H1 (cell line): ENCODE results near the gene MOB3C. TPM values are rescaled to one million over a fixed set of nuclear protein-coding genes. Genes with fewer than 3 reads are reported as not detected.

ENCODE experiments used
- CTCF ChIA-PET: fragments of 300-600 bp; sonication (Branson Sonifier 250); formaldehyde crosslinking; loops from one replicate; lab custom pipeline; 2021; ENCODE audit not compliant: partially characterized antibody; lab: Charles Lee
- POLR2A ChIA-PET: fragments of 300-600 bp; sonication (Branson Sonifier 250); formaldehyde crosslinking; loops from one replicate; lab custom pipeline; 2021; ENCODE audit warnings: inconsistent platforms; ENCODE audit not compliant: partially characterized antibody; lab: Charles Lee
- DNase-seq, 2 experiments: peaks; one replicate each; pipeline versions ENCODE4 v3.0.0 to v3.0.0-alpha.2; 2010 to 2022; ENCODE audit warnings: low spot score in 2 of 2, low read depth in 1 of 2, mixed read lengths in 1 of 2
- FAIRE-seq: peaks from 2 replicates; lab custom pipeline; 2011; peaks lifted over from hg19 to GRCh38; lab: Jason Lieb, UNC
- H2AFZ ChIP-seq: 2 replicates; pipeline ENCODE4 v1.8.1; 2012; ENCODE audit warnings: low read length, inconsistent platforms
- H2AK5ac ChIP-seq: 2 replicates; pipeline ENCODE4 v1.6.1; 2013; ENCODE audit warnings: low read depth, low read length
- H2BK120ac ChIP-seq: replicated peaks from 2 replicates; pipeline ENCODE3; 2013; ENCODE audit warnings: low read depth, low read length, inconsistent platforms
- H2BK12ac ChIP-seq: 2 replicates; pipeline ENCODE4 v1.6.1; 2013; ENCODE audit warnings: low read depth, low read length
- H2BK15ac ChIP-seq: 2 replicates; pipeline ENCODE4 v1.6.1; 2013; ENCODE audit warnings: low read length
- H2BK20ac ChIP-seq: 2 replicates; pipeline ENCODE4 v1.6.1; 2013; ENCODE audit warnings: low read length
- H2BK5ac ChIP-seq: 2 replicates; pipeline ENCODE4 v1.6.1; 2013; ENCODE audit warnings: low read depth, low read length
- H3K14ac ChIP-seq: 2 replicates; pipeline ENCODE4 v1.6.1; 2013; ENCODE audit warnings: inconsistent platforms; ENCODE audit not compliant: insufficient read length
- H3K18ac ChIP-seq: 2 replicates; pipeline ENCODE4 v1.6.1; 2013; ENCODE audit warnings: low read length; ENCODE audit errors: extremely low read depth
- H3K23ac ChIP-seq: 2 replicates; pipeline ENCODE4 v1.6.1; 2013; ENCODE audit warnings: inconsistent platforms; ENCODE audit not compliant: insufficient read length
- H3K23me2 ChIP-seq: 2 replicates; pipeline ENCODE4 v1.6.1; 2013; ENCODE audit warnings: low read depth, low read length
- H3K27ac ChIP-seq: 2 replicates; pipeline ENCODE4 v1.6.1; 2011; ENCODE audit warnings: low read depth, low read length, inconsistent platforms
- H3K27me3 ChIP-seq, 4 experiments: replicated peaks in 1 of 4; 1 replicate in 1 of 4; 2 replicates in 3 of 4; pipeline versions ENCODE4 v1.6.1 to v1.8.1; 2011 to 2013; ENCODE audit warnings: low read length in 3 of 4, mild to moderate bottlenecking in 3 of 4, inconsistent platforms in 2 of 4, mixed read lengths in 2 of 4, moderate library complexity in 1 of 4; ENCODE audit not compliant: control insufficient read depth in 3 of 4, insufficient read depth in 3 of 4; ENCODE audit errors: extremely low read depth in 1 of 4
- H3K36me3 ChIP-seq, 4 experiments: 2 replicates each; pipeline versions ENCODE4 v1.6.1 to v1.8.1; 2011 to 2013; ENCODE audit warnings: mild to moderate bottlenecking in 4 of 4, low read length in 3 of 4, moderate library complexity in 2 of 4, control low read depth in 1 of 4, inconsistent platforms in 1 of 4; ENCODE audit not compliant: insufficient read depth in 4 of 4, control insufficient read depth in 2 of 4
- H3K4ac ChIP-seq: replicated peaks from 2 replicates; pipeline ENCODE3; 2013; ENCODE audit warnings: low read length, low read depth, mixed read lengths, inconsistent platforms; ENCODE audit not compliant: insufficient read length
- H3K4me1 ChIP-seq, 4 experiments: replicated peaks in 1 of 4; 1 replicate in 1 of 4; 2 replicates in 3 of 4; pipeline versions ENCODE4 v1.6.1 to v1.8.1; 2011 to 2013; ENCODE audit warnings: low read length in 3 of 4, inconsistent platforms in 2 of 4, mixed read lengths in 1 of 4; ENCODE audit not compliant: insufficient read depth in 4 of 4, control insufficient read depth in 3 of 4
- H3K4me2 ChIP-seq, 2 experiments: 2 replicates each; pipeline versions ENCODE4 v1.6.1 to v1.8.1; 2011 to 2013; ENCODE audit warnings: low read depth in 2 of 2, low read length in 2 of 2, control low read depth in 1 of 2, inconsistent platforms in 1 of 2, mild to moderate bottlenecking in 1 of 2; ENCODE audit not compliant: insufficient read depth in 1 of 2
- H3K4me3 ChIP-seq, 4 experiments: fragments of 200-600, 300-600 bp in 1 of 4; sonication (generic), shearing (Covaris generic), sonication (Bioruptor Twin) in 1 of 4; 2 replicates each; pipeline versions ENCODE4 v1.5.1 to v1.8.1; 2011 to 2016; ENCODE audit warnings: low read length in 4 of 4, low read depth in 3 of 4, control low read depth in 2 of 4, inconsistent platforms in 2 of 4, mild to moderate bottlenecking in 2 of 4, mixed read lengths in 1 of 4, moderate library complexity in 1 of 4; ENCODE audit not compliant: insufficient read depth in 2 of 4; ENCODE audit errors: extremely low read depth in 1 of 4
- H3K56ac ChIP-seq: replicated peaks from 2 replicates; pipeline ENCODE3; 2013; ENCODE audit warnings: low read depth, mild to moderate bottlenecking, mixed read lengths, low read length, inconsistent platforms; ENCODE audit not compliant: insufficient read length
- H3K79me1 ChIP-seq: 2 replicates; pipeline ENCODE4 v1.6.1; 2013; ENCODE audit warnings: low read depth, low read length, control low read depth
- H3K79me2 ChIP-seq, 2 experiments: 2 replicates each; pipeline versions ENCODE4 v1.6.1 to v1.8.1; 2012 to 2013; ENCODE audit warnings: low read length in 2 of 2, mild to moderate bottlenecking in 2 of 2, inconsistent platforms in 1 of 2; ENCODE audit not compliant: insufficient read depth in 2 of 2, control insufficient read depth in 1 of 2
- H3K9ac ChIP-seq, 4 experiments: replicated peaks in 1 of 4; 1 replicate in 1 of 4; 2 replicates in 3 of 4; pipeline versions ENCODE4 v1.6.1 to v1.8.1; 2011 to 2013; ENCODE audit warnings: low read depth in 3 of 4, low read length in 3 of 4, control low read depth in 2 of 4, mild to moderate bottlenecking in 2 of 4, moderate library complexity in 2 of 4, inconsistent platforms in 1 of 4; ENCODE audit errors: extremely low read depth in 1 of 4
- H3K9me3 ChIP-seq, 2 experiments: 2 replicates each; pipeline versions ENCODE4 v1.6.1 to v1.8.1; 2012 to 2013; ENCODE audit warnings: mild to moderate bottlenecking in 2 of 2, moderate library complexity in 2 of 2, control low read depth in 1 of 2, inconsistent platforms in 1 of 2, low read depth in 1 of 2, low read length in 1 of 2, mixed read lengths in 1 of 2; ENCODE audit not compliant: insufficient read depth in 2 of 2
- H4K20me1 ChIP-seq, 2 experiments: replicated peaks in 1 of 2; 2 replicates each; pipeline versions ENCODE3 to v1.8.1; 2011 to 2013; ENCODE audit warnings: inconsistent platforms in 2 of 2, low read length in 2 of 2, mild to moderate bottlenecking in 1 of 2; ENCODE audit not compliant: insufficient read depth in 2 of 2, control insufficient read depth in 1 of 2
- H4K5ac ChIP-seq: 2 replicates; pipeline ENCODE4 v1.6.1; 2013; ENCODE audit warnings: low read length, low read depth, mixed read lengths, inconsistent platforms; ENCODE audit not compliant: insufficient read length
- H4K8ac ChIP-seq: 2 replicates; pipeline ENCODE4 v1.8.0; 2013; ENCODE audit warnings: mild to moderate bottlenecking, moderate library complexity, low read length, inconsistent platforms; ENCODE audit not compliant: insufficient read depth; ENCODE audit errors: extremely low read depth
- H4K91ac ChIP-seq: replicated peaks from 2 replicates; pipeline ENCODE3; 2013; ENCODE audit warnings: low read length, mixed read lengths, inconsistent platforms; ENCODE audit not compliant: insufficient read length
- ATF2 ChIP-seq: IDR thresholded peaks from 2 replicates; pipeline ENCODE4 v1.6.1; 2012; ENCODE audit warnings: low read length, inconsistent platforms
- GABPA ChIP-seq: IDR thresholded peaks from 2 replicates; pipeline ENCODE4 v1.6.1; 2011; ENCODE audit warnings: mild to moderate bottlenecking, low read length, moderate library complexity, borderline replicate concordance; ENCODE audit not compliant: insufficient read depth
- JUN ChIP-seq: IDR thresholded peaks from 2 replicates; pipeline ENCODE4 v1.6.1; 2011; ENCODE audit warnings: low read depth, mild to moderate bottlenecking, improper control_type of control experiment, low read length
- JUND ChIP-seq: IDR thresholded peaks from 2 replicates; pipeline ENCODE4 v1.6.1; 2011; ENCODE audit warnings: mild to moderate bottlenecking, improper control_type of control experiment, low read length
- RFX5 ChIP-seq: IDR thresholded peaks from 2 replicates; pipeline ENCODE4 v1.6.1; 2011; ENCODE audit warnings: low read depth, low read length, improper control_type of control experiment, borderline replicate concordance
- SIN3A ChIP-seq, 2 experiments: IDR thresholded peaks in 1 of 2; conservative IDR thresholded peaks in 1 of 2; 2 replicates each; pipeline ENCODE4 v1.6.1; 2011 to 2012; ENCODE audit warnings: low read length in 2 of 2, improper control_type of control experiment in 1 of 2, low read depth in 1 of 2, mild to moderate bottlenecking in 1 of 2
- SIRT6 ChIP-seq: IDR thresholded peaks from one replicate; pipeline ENCODE4 v1.7.1; 2012; ENCODE audit warnings: low read length, inconsistent platforms
- SP1 ChIP-seq: IDR thresholded peaks from 2 replicates; pipeline ENCODE4 v1.6.1; 2011; ENCODE audit warnings: low read depth, low read length
- SRF ChIP-seq: IDR thresholded peaks from 2 replicates; pipeline ENCODE4 v1.6.1; 2011; ENCODE audit warnings: mild to moderate bottlenecking, low read depth, low read length, moderate library complexity
- WGBS, 2 experiments: shearing (Covaris generic) in 1 of 2; methylation state at CpG; one replicate each; pipeline versions ENCODE4 v1.1.6 to v1.1.7; 2013 to 2015; ENCODE audit warnings: low lambda C conversion rate in 2 of 2, mixed read lengths in 2 of 2, inconsistent platforms in 1 of 2, low coverage in 1 of 2, missing lambda C conversion rate in 1 of 2; ENCODE audit not compliant: insufficient replicate concordance in 2 of 2, insufficient coverage in 1 of 2, insufficient read length in 1 of 2; ENCODE audit errors: extremely low coverage in 1 of 2, missing lambda C conversion rate in 1 of 2; 5-methylcytosine and 5-hydroxymethylcytosine counted together
- polyA plus RNA-seq, 7 experiments: library from polyadenylated mRNA; depleted of rRNA in 3 of 7; stranded (reverse) in 5 of 7; unstranded in 2 of 7; fragments of >200 nt in 5 of 7; fragments of 200-250 nt in 2 of 7; gene quantifications; 1 replicate in 5 of 7; 2 replicates in 1 of 7; 4 replicates in 1 of 7; pipeline versions ENCODE4 v1.2.1 to v1.2.3, GENCODE V29; 2011 to 2013; ENCODE audit warnings: missing spikeins in 2 of 7, mixed read lengths in 2 of 7
- total RNA-seq: library from RNA; stranded (reverse); fragmentation: NEBNext Ultra II Directional; extraction: Animal tissue kit (Norgen Biotek cat#: 25700); gene quantifications from 2 replicates; pipeline ENCODE4 v1.2.1, GENCODE V29; 2021

MOB3C gene
- total and polyA plus RNA-seq, 2 of the 8 experiments (the other 6 are each of a cell fraction or from before 2014, with no cell fraction given), result 5.8 to 6.6 TPM

- CTCF ChIA-PET, result interaction anchor here (1.0 to 10.7 kb wide), 6 partner anchors 17 to 157 kb away, joined by 3 to 126 read pairs (median 4); partner anchors contain the start of gene MOB3C
- Histone ChIP-seq H3K23me2 (peaks cover 6% of the 10 kb centered on the region; the same call in 1 of the 2 replicates), H2BK120ac (no peak overlapping the region), H3K4ac (no peak overlapping the region), H3K9ac (no peak overlapping the region; a peak in 1 of 7 replicates), H3K23ac (no peak overlapping the region), H4K91ac (no peak overlapping the region), H3K36me3 (no peaks in the 10 kb centered on the region), H3K27ac (no peak overlapping the region), H3K9me3 (no peaks in the 10 kb centered on the region), H2AK5ac (no peak overlapping the region), H3K79me2 (no peaks in the 10 kb centered on the region), H2BK20ac (no peak overlapping the region), H4K5ac (no peak overlapping the region), H3K4me1 (peaks cover 0 to 5% (median 3%) of the 10 kb centered on the region in 4 experiments; a peak in 3 of 7 replicates), H3K79me1 (peaks cover 3% of the 10 kb centered on the region; the same call in 1 of the 2 replicates), H3K56ac (no peak overlapping the region), H4K8ac (no peak overlapping the region; the same call in 1 of the 2 replicates), H3K4me3 (no peak overlapping the region), H4K20me1 (peaks cover 0 to 3% of the 10 kb centered on the region in 2 experiments), H3K4me2 (no peak overlapping the region), H2BK12ac (no peak overlapping the region), H3K27me3 (0 out of 7 replicates have a peak, but pooled peaks cover 0 to 2% (median 0%) of the 10 kb centered on the region in 4 experiments), H3K14ac (no peak overlapping the region), H2AFZ (no peak overlapping the region), H2BK15ac (no peak overlapping the region), H3K18ac (no peak overlapping the region), H2BK5ac (no peak overlapping the region; the same call in 1 of the 2 replicates)
- FAIRE-seq (no peak), DNase-seq (no peak)
- POLR2A ChIA-PET, result interaction anchor here (1.3 kb wide), 2 partner anchors 14 to 68 kb away, joined by 3 read pairs; no protein-coding TSS in a partner anchor
- WGBS, 2 experiments, result 82 to 100% methylated on average over 1 to 9 of the region's 9 CpGs
- no peak for TF ChIP-seq SIN3A (conservative IDR thresholded peaks at IDR 0.05 in 1 of 2, IDR thresholded peaks at IDR 0.05 in 1 of 2; ENCODE audit: low read depth in 1 of 2, low read length in 2 of 2)
- no peak for TF ChIP-seq SP1
- no peak for TF ChIP-seq ATF2
- TF ChIP-seq RFX5, result no peak
- TF ChIP-seq SIRT6, result no peak
- no peak for TF ChIP-seq JUND
- TF ChIP-seq JUN, result no peak
- no peak for TF ChIP-seq SRF
- TF ChIP-seq GABPA, result no peak
These were observed 17.3 kb downstream of the MOB3C start for GRCh38 chr1:46599059-46599970.
